ENCODE measurements around the gene PRPF38B.

Gene PRPF38B

GRCh38 chr1:108729481-108729880 lies 37.4 kb downstream of the PRPF38B start:
- Histone ChIP-seq H3K9me3 (ENCODE audit: control insufficient read depth, low read length) (no peaks in the 10 kb centered on the region), H3K36me3 (ENCODE audit: control insufficient read depth in 1 of 2, insufficient read depth in 2 of 2, low read depth in 1 of 2, low read length in 2 of 2) (no peaks in the 10 kb centered on the region), H3K18ac (ENCODE audit: low read depth in 1 of 2, low read length in 2 of 2) (no peak overlapping the region), H3K4me1 (ENCODE audit: control insufficient read depth, insufficient read depth, low read depth, low read length) (no peaks in the 10 kb centered on the region), H3K4me3 (ENCODE audit: insufficient read depth in 1 of 2, low read depth in 1 of 2, low read length in 2 of 2) (no peak overlapping the region), H2BK120ac (ENCODE audit: low read depth, low read length) (no peak overlapping the region), H3K27me3 (ENCODE audit: control insufficient read depth in 1 of 2, insufficient read depth in 1 of 2, low read length in 2 of 2) (no peaks in the 10 kb centered on the region), H3K79me1 (replicated peaks; ENCODE audit: low read length, poor library complexity, severe bottlenecking) (no peaks in the 10 kb centered on the region), H2BK5ac (ENCODE audit: low read depth, low read length, poor library complexity, severe bottlenecking) (no peak overlapping the region), H2AK5ac (ENCODE audit: low read length, severe bottlenecking) (no peak overlapping the region), H3K9ac (ENCODE audit: low read length) (no peak overlapping the region), H2AFZ (ENCODE audit: low read depth, low read length) (no peak overlapping the region), H3K4me2 (ENCODE audit: low read length, poor library complexity, severe bottlenecking) (no peak overlapping the region), H3K23ac (ENCODE audit: low read length in 2 of 2) (no peak overlapping the region), H2BK15ac (ENCODE audit: low read depth, poor library complexity, severe bottlenecking) (no peak overlapping the region), H3K14ac (ENCODE audit: low read length in 2 of 2) (no peak overlapping the region), H3K4ac (ENCODE audit: low read depth in 1 of 2, low read length in 2 of 2) (no peak overlapping the region), H3K27ac (ENCODE audit: low read length, poor library complexity, severe bottlenecking) (no peak overlapping the region), H4K91ac (ENCODE audit: low read length) (no peak overlapping the region), H2BK12ac (ENCODE audit: low read length in 2 of 2) (no peak overlapping the region), H4K8ac (ENCODE audit: low read length) (no peak overlapping the region)
- WGBS = 96% methylated on average over 4 of the region's 4 CpGs
- no peak for DNase-seq

DNA sequence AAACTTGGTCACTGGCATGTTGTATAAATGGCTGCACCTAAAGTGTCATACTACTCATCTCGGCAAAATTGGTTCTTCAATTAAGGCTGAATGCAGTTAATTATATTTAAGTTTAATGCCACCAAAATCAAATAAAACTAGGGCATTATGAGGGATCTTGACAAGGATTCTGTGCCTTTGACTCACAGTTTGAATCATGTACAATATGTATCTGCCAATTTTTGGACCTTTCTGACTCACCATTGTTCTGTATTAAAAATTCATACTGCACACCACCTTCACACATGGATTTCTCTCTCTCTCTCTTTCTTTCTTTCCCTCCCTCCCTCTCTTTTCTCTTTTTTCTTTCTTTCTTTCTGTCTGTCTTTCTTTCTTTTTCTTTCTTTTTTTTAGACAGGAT lies 40.3 kb downstream of the PRPF38B start:
- no peak overlapping the region for H2BK5ac ChIP-seq (ENCODE audit: low read depth, low read length, poor library complexity, severe bottlenecking)
- no peaks in the 10 kb centered on the region for H3K79me1 ChIP-seq (replicated peaks; ENCODE audit: low read length, poor library complexity, severe bottlenecking)
- no peak overlapping the region for H3K4me3 ChIP-seq (ENCODE audit: insufficient read depth in 1 of 2, low read depth in 1 of 2, low read length in 2 of 2)
- no peaks in the 10 kb centered on the region for H3K4me1 ChIP-seq (ENCODE audit: control insufficient read depth, insufficient read depth, low read depth, low read length)
- H2BK120ac ChIP-seq (ENCODE audit: low read depth, low read length) = no peak overlapping the region
- H3K18ac ChIP-seq (ENCODE audit: low read depth in 1 of 2, low read length in 2 of 2) = no peak overlapping the region
- no peak overlapping the region for H3K14ac ChIP-seq (ENCODE audit: low read length in 2 of 2)
- H3K27me3 ChIP-seq (ENCODE audit: control insufficient read depth in 1 of 2, insufficient read depth in 1 of 2, low read length in 2 of 2) = peaks cover 0 to 4% of the 10 kb centered on the region in 2 experiments
- H3K4me2 ChIP-seq (ENCODE audit: low read length, poor library complexity, severe bottlenecking) = no peak overlapping the region
- H2AK5ac ChIP-seq (ENCODE audit: low read length, severe bottlenecking) = no peak overlapping the region
- no peak overlapping the region for H2BK15ac ChIP-seq (ENCODE audit: low read depth, poor library complexity, severe bottlenecking)
- no peak overlapping the region for H4K91ac ChIP-seq (ENCODE audit: low read length)
- no peak overlapping the region for H4K8ac ChIP-seq (ENCODE audit: low read length)
- no peak overlapping the region for H3K9ac ChIP-seq (ENCODE audit: low read length)
- WGBS = no CpG with 5 or more reads among the region's 1 CpG
- no peak overlapping the region for H3K23ac ChIP-seq (ENCODE audit: low read length in 2 of 2)
- H3K36me3 ChIP-seq (ENCODE audit: control insufficient read depth in 1 of 2, insufficient read depth in 2 of 2, low read depth in 1 of 2, low read length in 2 of 2) = no peaks in the 10 kb centered on the region
- no peak overlapping the region for H3K4ac ChIP-seq (ENCODE audit: low read depth in 1 of 2, low read length in 2 of 2)
- no peak overlapping the region for H2AFZ ChIP-seq (ENCODE audit: low read depth, low read length)
- no peak for DNase-seq
- no peak overlapping the region for H2BK12ac ChIP-seq (ENCODE audit: low read length in 2 of 2)
- no peak overlapping the region for H3K27ac ChIP-seq (ENCODE audit: low read length, poor library complexity, severe bottlenecking)
- H3K9me3 ChIP-seq (ENCODE audit: control insufficient read depth, low read length) = no peaks in the 10 kb centered on the region

- no peak overlapping the region for H2AK5ac ChIP-seq (ENCODE audit: low read length, severe bottlenecking)
- no peaks in the 10 kb centered on the region for H3K9me3 ChIP-seq (ENCODE audit: control insufficient read depth, low read length)
- H3K36me3 ChIP-seq (ENCODE audit: control insufficient read depth in 1 of 2, insufficient read depth in 2 of 2, low read depth in 1 of 2, low read length in 2 of 2) = no peaks in the 10 kb centered on the region
- no peaks in the 10 kb centered on the region for H3K4me1 ChIP-seq (ENCODE audit: control insufficient read depth, insufficient read depth, low read depth, low read length)
- H2AFZ ChIP-seq (ENCODE audit: low read depth, low read length) = no peak overlapping the region
- no peak overlapping the region for H3K23ac ChIP-seq (ENCODE audit: low read length in 2 of 2)
- no peak overlapping the region for H3K18ac ChIP-seq (ENCODE audit: low read depth in 1 of 2, low read length in 2 of 2)
- H2BK5ac ChIP-seq (ENCODE audit: low read depth, low read length, poor library complexity, severe bottlenecking) = no peak overlapping the region
- no peaks in the 10 kb centered on the region for H3K79me1 ChIP-seq (replicated peaks; ENCODE audit: low read length, poor library complexity, severe bottlenecking)
- no peak for DNase-seq
- H2BK12ac ChIP-seq (ENCODE audit: low read length in 2 of 2) = no peak overlapping the region
- no peak overlapping the region for H3K4me3 ChIP-seq (ENCODE audit: insufficient read depth in 1 of 2, low read depth in 1 of 2, low read length in 2 of 2)
- H3K4ac ChIP-seq (ENCODE audit: low read depth in 1 of 2, low read length in 2 of 2) = no peak overlapping the region
- peaks cover 0 to 4% of the 10 kb centered on the region in 2 experiments for H3K27me3 ChIP-seq (ENCODE audit: control insufficient read depth in 1 of 2, insufficient read depth in 1 of 2, low read length in 2 of 2)
- no peak overlapping the region for H3K4me2 ChIP-seq (ENCODE audit: low read length, poor library complexity, severe bottlenecking)
- H3K14ac ChIP-seq (ENCODE audit: low read length in 2 of 2) = no peak overlapping the region
- H4K8ac ChIP-seq (ENCODE audit: low read length) = no peak overlapping the region
- H4K91ac ChIP-seq (ENCODE audit: low read length) = no peak overlapping the region
- no peak overlapping the region for H2BK15ac ChIP-seq (ENCODE audit: low read depth, poor library complexity, severe bottlenecking)
- H3K9ac ChIP-seq (ENCODE audit: low read length) = no peak overlapping the region
- H3K27ac ChIP-seq (ENCODE audit: low read length, poor library complexity, severe bottlenecking) = no peak overlapping the region
- H2BK120ac ChIP-seq (ENCODE audit: low read depth, low read length) = no peak overlapping the region
- no CpG with 5 or more reads among the region's 1 CpG for WGBS
These were observed 42.2 kb downstream of the PRPF38B start for GRCh38 chr1:108734171-108734865.

GRCh38 chr1:108742253-108742652 lies 50.1 kb downstream of the PRPF38B start:
- no peaks in the 10 kb centered on the region for H3K27me3 ChIP-seq (ENCODE audit: control insufficient read depth in 1 of 2, insufficient read depth in 1 of 2, low read length in 2 of 2)
- 90% methylated on average over 5 of the region's 6 CpGs for WGBS
- no peak overlapping the region for H2BK5ac ChIP-seq (ENCODE audit: low read depth, low read length, poor library complexity, severe bottlenecking)

More at GRCh38 chr1:108742253-108742652, 50.1 kb downstream of the PRPF38B start:
- Histone ChIP-seq H3K4me3 (ENCODE audit: insufficient read depth in 1 of 2, low read depth in 1 of 2, low read length in 2 of 2) (no peak overlapping the region), H2AFZ (ENCODE audit: low read depth, low read length) (no peak overlapping the region), H3K9me3 (ENCODE audit: control insufficient read depth, low read length) (no peaks in the 10 kb centered on the region), H4K91ac (ENCODE audit: low read length) (no peak overlapping the region), H3K4me2 (ENCODE audit: low read length, poor library complexity, severe bottlenecking) (no peak overlapping the region), H2AK5ac (ENCODE audit: low read length, severe bottlenecking) (no peak overlapping the region), H3K79me1 (replicated peaks; ENCODE audit: low read length, poor library complexity, severe bottlenecking) (no peaks in the 10 kb centered on the region), H3K4ac (ENCODE audit: low read depth in 1 of 2, low read length in 2 of 2) (no peak overlapping the region), H3K9ac (ENCODE audit: low read length) (no peak overlapping the region), H2BK120ac (ENCODE audit: low read depth, low read length) (no peak overlapping the region), H3K14ac (ENCODE audit: low read length in 2 of 2) (no peak overlapping the region), H3K4me1 (ENCODE audit: control insufficient read depth, insufficient read depth, low read depth, low read length) (no peaks in the 10 kb centered on the region), H3K23ac (ENCODE audit: low read length in 2 of 2) (no peak overlapping the region), H3K18ac (ENCODE audit: low read depth in 1 of 2, low read length in 2 of 2) (no peak overlapping the region), H3K36me3 (ENCODE audit: control insufficient read depth in 1 of 2, insufficient read depth in 2 of 2, low read depth in 1 of 2, low read length in 2 of 2) (no peaks in the 10 kb centered on the region), H2BK15ac (ENCODE audit: low read depth, poor library complexity, severe bottlenecking) (no peak overlapping the region), H2BK12ac (ENCODE audit: low read length in 2 of 2) (no peak overlapping the region), H3K27ac (ENCODE audit: low read length, poor library complexity, severe bottlenecking) (no peak overlapping the region), H4K8ac (ENCODE audit: low read length) (no peak overlapping the region)
- no peak for DNase-seq
